ENCODE results near the gene EFS.
"Not testable (repeated sequence)": the region's sequence is repeated elsewhere in the genome, so short reads cannot be mapped to it uniquely, and the experiment has no call there.

The EFS gene, protein sequence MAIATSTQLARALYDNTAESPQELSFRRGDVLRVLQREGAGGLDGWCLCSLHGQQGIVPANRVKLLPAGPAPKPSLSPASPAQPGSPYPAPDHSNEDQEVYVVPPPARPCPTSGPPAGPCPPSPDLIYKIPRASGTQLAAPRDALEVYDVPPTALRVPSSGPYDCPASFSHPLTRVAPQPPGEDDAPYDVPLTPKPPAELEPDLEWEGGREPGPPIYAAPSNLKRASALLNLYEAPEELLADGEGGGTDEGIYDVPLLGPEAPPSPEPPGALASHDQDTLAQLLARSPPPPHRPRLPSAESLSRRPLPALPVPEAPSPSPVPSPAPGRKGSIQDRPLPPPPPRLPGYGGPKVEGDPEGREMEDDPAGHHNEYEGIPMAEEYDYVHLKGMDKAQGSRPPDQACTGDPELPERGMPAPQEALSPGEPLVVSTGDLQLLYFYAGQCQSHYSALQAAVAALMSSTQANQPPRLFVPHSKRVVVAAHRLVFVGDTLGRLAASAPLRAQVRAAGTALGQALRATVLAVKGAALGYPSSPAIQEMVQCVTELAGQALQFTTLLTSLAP

DNA sequence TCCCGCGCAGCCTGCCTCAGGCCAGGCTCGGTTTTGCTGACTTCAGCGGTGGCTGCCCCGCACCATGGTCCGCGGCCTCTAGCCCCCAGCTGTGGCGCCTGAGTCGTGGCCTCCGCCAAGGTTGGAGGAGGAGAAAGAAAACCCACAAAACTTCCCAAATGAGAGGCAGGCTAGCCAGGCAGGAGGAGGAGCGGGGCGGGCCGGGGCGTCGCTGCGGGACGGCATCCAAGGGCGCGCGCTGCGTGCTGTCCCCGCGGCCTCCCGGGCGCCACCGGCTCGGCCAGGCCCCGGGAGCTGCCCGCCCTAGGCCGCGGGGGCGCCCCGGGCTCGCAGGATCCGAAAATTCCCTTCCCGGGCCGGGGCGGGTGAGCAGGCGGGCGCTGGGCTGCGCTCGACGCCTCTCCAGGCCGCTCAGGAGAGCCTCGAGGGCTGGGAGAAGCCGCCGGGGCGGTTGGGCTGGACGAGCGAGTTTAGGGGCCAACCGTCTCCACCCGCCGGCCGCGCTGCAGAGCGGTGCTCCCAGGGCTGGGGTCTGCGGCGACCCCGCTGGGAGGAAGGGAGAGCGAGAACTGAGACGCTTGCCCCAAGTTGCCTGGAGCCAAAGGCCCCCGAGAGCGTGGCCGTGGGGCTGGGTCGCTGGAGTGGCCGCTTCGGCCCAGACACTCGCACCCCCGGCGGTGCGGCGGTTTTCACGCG is at the start of gene EFS:
TSS of gene EFS (minus strand) at position 137 of the 696 bp plus-strand sequence. CDS start 147 bp downstream, outside the sequence.
- no peak for DNase-seq (ENCODE audit: low read depth)

DNA sequence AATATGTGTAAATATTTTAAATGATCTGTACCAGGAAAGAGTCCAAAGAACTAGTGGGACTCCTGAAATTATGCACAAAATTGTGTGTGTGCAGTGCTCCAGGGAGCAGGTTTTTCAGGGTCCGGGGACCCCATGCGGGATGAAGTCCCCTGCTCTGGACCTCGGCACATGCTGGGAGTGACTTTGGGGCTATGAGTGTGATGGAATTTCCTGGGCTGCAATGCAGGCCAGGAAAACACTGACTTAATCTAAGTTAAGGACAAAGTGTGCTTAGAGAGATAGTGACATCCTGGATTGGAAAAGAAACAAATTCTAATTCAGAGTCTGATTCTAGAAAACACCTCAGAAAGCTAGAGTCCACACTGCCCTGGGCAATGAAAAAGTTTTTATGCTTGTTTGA is 49.3 kb upstream of the EFS start:
- DNase-seq (ENCODE audit: low read depth): no peak

DNA sequence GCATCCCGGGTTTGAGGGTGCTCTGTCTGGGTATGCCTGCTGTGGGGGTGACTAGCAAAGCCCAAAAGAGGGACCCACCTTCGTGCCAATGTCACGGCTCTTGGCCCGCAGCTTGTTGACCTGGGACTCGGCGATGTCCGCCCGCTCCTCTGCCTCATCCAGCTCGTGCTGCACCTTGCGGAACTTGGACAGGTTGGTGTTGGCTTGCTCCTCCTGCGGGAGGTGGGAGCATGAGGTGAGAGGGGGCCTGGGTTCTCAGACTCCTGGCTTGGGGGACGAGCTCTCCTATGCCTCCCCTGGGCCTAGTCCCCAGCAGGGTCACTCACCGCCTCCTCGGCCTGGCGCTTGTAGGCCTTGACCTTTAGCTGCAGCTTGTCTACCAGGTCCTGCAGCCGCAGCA is 48.7 kb upstream of the EFS start:
- DNase-seq (ENCODE audit: low read depth): no peak

DNA sequence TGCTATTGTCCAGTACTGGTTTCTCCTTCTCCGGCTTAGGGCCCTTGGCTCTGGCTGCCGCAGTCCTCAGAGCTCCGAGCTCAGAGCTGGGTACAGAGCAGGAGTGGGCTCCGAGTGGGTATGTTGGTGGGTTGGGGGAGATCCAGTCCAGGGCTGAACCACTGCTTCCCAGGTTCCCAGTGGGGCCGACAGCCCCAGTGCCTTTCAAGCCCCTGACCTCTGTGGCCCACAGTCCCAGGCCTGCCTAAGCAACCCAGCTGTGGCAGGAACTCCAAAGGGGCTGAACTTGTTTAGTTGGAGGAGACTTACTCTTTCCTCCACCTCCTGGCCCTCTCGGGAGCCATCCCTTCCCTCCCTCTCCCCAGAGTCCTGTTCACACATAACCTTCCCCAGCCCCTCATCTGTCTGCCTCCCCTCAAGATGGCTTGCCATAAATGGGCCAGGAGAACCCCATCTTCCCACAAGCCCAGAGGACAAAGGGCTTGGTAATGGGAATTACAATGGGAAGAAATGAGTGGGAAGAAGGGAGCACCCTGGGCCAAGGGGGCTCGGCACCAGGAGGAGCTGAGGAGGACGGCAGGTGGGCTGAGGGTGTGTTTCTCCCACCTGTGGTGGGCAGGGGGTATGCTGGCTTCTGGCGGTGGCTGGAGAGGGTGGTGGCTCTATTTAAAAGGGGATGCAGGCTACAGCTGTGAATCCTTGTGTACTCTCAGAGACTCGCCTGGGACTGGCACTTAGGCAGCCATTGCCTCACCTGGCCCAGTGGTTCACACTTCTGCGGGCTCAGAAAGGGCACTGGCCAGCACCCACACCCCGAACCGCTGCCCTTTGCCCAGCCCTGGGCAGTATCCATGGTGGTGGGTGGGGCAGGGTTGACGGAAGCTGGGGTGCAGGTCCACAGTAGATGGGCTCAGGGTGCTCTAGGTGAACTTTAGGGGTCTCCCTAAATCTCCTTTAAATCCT is 46.9 kb upstream of the EFS start:
- no peak for DNase-seq (ENCODE audit: low read depth)

DNA sequence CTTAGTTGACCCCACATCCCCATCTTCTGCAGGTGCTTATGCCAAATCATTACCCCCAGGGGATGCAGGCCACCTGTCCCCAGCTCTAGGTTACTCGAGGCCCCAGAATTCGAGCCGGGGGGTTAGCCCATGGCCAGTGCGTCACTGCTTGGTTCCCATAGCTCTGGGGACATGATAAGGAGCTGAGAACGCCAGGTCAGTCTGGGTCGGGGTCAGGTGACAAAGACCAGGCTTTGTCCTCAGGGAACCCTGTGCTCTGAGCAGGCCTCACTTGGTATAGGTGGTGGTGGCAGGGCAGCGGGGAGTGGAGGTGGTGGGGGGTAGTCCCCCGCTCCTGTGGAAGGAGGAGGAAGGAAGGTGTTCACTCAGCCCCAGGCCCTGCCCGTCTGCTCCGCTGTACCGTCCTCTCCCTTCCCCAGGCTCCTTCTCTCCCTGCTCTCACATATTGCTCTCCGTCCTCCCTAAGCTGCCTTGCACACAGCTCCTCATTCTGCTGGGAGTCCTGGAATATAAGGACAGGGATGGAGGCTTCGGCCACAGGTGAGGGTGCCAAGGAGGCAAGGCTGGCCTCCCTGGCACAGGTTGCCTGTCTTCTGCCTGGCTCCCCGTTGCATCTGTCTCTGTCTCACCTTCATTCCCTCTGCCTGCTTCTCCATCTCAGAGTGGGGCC is 45.1 kb upstream of the EFS start:
- no peak for DNase-seq (ENCODE audit: low read depth)

DNA sequence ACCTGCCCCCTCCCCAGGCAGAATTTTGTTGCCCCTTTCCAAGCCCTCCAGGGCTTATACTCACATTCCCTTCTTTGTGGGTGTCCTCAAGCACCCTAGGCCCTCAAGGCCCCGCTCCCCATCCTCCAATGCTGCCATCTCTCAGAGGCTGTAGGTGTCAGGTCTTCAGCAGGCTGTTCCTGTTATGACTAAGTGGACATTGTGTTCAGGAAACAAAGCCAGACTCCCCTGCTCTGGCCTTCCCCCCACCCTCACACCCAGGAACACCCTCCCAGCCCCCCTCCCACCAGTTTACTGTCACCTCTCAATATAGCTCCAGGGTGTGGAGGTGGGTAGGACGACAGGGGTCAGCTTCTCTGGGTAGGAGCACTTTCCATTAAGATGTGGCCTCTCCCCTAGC is 44.5 kb upstream of the EFS start:
- no peak for DNase-seq (ENCODE audit: low read depth)

DNA sequence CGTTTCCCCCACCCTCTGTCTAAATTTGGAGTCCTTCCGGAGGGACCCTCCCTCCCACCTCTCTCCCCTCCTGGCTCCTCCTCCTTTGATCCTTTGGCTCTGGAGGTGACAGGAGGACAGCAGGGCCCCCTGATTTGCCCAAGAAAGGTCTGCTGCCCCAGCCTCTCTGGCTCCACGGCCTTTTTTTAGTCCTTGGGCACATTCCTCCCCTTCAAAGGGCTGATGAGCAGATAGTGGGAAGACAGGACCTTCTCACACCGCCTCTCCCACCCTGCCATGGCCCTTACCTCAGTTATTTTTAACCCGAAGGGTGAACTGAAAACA is 43.3 kb upstream of the EFS start:
- DNase-seq (ENCODE audit: low read depth): no peak

DNA sequence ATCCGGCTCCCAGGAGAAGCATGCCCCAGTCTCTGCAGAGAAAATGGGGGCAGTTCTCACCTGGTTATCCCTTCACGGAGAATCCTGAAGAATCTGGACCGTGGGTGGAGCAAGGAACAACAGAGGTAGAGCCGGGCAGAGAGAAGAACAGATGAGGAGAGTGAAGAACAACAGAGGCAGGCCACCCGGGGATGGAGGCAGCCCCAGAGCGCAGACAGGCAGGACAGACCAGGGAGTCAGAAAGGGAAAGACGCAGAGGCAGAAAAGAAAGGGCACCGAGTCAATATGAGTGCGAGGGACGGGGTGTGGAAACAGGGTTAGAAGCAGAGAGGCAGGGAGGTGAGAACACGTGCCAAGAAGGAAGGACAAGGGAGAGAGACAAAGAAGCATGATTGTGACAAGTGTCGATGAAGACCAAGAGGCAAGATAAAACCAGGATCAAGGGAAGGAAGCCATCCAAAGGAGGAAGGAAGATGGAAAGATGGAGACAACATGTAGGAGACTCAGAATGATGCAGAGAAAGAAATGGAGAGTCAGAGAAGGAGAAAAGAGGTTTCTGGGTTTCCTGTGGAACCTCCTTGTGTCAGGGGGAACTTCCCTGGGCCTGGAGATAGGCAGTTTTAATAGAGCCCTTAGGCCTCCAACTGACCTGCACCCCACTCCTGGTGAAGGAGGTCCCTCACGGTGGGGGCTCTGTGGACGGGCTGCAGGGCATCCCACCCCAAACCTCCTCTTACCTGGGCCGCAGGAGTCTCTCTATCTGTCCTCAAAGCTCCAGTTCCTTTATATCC is 42.7 kb upstream of the EFS start, which contains the start of gene MYH6:
TSS of gene MYH6 (minus strand) at position 758 of the 791 bp plus-strand sequence. CDS start 1,050 bp downstream, outside the sequence.
- DNase-seq (ENCODE audit: low read depth): no peak

DNA sequence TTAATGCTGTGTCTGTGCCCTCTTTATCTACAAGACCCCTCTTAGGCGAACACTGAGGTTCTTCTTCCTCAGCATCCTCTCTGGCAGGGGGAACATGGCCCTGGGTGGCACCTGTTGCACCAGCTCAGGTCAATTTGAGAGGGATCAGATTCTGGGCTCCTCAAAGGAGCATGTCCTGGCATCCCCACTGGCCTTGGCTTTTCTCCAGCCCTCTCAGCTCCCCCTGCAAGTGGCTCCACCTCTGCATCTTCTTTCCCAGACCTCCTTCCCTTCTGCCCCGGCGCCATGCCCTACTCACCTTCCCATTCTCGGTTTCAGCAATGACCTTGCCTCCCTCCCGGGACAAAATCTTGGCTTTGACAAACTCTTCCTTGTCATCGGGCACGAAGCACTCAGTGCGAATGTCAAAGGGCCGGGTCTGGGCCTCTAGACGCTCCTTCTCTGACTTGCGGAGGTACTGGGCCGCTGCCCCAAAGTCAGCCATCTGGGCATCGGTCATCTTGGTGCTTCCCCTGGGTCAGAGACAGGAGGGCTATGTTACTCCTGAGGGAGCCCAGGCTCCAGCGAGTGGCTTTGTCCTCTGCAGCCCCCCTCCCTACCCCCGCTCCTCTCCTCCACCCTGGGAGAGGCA is 41.9 kb upstream of the EFS start:
- DNase-seq (ENCODE audit: low read depth): no peak

DNA sequence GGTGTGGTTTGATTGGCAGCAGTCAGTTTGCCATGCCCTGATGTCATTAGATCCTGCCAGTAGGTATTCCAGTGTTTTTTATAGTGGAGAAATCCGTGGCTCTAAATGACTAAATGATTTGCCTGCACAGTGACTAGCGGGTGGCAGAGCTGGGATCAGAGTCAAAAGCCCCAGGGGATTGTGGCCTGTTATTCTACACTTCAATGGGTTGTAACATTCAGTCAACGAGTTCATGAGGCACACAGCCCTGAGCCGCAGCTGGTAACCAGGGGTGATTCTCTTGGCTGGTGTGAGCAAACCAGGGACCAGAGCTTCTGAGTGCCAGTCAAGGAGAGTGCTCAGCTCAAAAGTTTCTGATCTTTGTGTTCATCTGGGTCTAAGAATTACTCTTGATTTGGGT is 41.3 kb upstream of the EFS start:
- DNase-seq (ENCODE audit: low read depth): no peak

DNA sequence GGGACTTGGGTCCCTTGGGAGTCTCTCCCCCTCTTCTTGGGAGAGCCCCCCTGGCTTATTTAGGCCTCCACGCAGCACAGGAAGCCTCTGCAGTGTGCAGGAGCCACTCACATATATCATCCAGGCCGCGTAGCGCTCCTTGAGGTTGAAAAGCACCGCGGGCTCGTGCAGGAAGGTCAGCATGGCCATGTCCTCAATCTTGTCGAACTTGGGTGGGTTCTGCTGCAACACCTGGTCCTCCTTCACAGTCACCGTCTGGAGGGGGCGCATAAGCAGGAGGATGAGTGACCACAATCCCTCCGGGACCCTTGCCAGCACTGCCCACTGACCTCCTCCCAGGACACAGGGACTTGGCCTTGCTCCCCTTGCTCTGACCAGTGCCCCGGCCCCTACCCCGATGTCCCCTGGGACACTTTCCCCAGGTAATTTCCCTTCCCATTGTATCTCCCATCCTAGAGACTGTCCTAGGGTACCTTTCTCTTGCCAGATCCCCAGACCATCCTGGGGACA is 40.6 kb upstream of the EFS start:
- no peak for DNase-seq (ENCODE audit: low read depth)

DNA sequence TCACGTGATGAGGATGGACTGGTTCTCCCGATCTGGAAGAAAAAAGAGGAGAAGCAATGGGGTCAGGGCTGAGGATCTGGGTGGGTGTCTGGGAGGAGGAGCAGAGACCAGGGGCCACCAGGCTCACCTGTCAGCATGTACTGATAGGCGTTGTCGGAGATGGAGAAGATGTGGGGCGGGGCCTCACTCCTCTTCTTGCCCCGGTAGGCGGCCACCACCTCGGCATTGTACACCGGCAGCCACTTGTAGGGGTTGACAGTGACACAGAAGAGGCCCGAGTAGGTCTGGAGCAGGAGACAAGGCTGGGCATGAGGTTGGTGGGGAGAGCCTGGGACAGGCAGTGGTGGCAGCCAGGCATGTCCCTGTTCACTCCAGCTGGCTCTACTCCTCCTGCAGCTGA is 40.1 kb upstream of the EFS start:
- DNase-seq (ENCODE audit: low read depth): no peak

DNA sequence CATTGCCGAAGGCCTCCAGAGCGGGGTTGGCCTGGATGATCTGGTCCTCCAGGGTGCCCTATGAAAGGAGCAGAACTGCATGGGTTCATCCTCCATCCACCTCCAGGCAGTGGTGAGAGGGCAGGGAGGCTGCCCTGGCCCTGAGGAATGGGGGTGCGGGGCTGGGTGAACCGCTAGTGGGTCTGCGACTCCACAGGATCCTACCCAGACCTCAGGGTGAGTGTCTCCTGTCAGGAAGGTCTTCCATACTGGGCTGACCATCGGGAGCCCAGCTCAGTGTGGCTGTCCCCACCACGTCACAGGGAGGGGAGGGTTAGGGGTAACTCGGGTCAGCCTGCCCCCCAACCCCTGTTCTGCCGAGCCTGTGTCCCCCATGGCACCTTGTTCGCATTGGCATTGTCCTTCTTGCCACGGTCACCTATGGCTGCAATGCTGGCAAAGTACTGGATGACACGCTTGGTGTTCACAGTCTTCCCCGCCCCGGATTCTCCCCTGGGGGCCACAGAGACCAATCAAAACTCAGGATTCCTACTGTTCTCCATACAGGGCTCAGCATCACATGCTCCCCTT is 39.4 kb upstream of the EFS start:
- no peak for DNase-seq (ENCODE audit: low read depth)

DNA sequence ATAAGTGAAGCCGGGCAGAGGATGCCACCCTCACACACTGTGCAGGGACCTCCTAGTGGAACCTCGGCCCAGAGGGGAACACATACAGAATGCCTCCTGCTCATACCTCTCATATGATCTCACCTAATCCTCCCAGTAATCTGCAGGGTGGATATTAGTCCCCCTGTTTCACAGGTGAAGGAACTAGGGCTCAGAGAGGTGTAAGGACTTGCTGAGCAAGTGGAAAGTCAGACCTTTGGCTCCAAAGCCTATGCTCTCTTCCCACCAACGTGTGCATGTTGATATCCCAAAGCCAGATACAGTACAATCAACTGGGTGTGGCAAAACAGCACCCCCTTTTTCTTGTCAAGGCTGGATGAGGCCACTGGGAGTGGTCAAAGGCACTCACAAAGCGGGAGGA is 38.9 kb upstream of the EFS start:
- no peak for DNase-seq (ENCODE audit: low read depth)

DNA sequence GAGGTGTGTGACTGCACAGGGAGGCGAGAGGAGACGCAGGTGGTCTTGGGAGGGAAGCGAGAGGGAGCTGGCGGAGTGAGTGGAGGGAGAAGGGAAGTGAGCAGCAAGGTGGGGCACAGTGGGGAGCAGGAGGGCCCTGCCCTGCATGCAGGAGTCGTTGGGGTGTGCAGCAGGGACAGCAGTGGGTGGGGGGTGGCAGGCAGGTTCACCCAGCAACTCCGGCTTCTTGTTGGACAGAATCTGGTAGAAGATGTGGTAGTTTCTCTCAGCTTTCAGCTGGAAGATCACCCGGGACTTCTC is 38.1 kb upstream of the EFS start:
- DNase-seq (ENCODE audit: low read depth): no peak

DNA sequence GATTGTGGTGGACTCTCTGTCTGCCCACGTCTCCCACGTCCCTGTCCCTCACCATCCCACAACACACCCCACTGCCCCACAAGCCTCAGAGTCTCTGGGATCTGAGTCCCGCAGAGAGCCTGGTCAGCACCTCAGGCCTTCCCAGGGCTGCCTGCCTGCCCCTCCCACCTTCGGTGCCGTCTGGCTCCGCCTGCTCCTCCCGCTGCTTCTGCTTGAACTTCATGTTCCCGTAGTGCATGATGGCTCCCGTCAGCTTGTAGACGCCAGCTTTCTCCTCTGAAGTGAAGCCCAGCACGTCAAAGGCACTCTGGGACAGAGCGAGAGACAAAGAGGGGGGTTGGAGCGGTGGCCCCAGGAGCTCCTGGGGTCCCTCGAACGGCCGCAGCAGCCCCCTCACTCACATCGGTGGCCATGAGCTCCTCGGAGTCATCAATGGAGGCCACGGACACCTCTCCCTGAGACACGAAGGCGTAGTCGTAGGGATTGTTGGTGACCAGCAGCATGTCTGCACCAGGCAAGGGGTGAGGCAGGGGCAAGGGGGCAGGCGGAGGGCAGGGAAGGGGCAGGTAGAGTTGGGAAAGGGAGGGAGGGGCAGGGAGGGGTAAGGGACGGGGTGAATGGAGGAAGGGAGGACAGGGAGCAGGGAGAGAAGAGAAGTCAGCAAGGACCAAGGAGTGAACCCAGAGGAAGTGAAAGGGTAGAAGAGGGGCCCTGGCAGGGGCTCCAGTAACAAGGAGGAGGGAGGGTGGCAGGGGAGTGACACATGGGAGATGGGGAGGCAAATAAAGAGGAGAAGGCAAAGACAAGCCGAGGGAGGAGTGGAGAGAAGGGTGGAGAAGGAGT is 37.5 kb upstream of the EFS start:
- no peak for DNase-seq (ENCODE audit: low read depth)

DNA sequence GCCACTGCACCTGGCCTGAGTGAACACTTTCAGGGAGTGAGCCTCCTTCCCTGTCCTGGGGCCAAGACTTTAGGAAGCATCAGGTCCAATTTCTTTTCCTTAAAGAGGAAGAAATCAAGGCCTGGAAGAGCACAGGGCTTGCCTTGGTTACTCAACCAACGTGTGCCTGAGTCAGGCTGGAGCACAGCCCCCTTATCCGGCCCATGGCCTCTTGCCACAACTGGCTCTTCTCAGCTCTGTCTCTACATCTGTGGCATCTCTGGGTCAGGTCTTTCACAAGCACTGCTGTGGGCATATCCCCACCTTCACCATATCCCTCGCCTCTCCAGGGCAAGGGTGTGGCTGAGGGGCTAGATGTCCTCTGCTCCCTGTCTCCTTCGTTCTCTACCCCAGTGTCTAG is 36.3 kb upstream of the EFS start:
- no peak for DNase-seq (ENCODE audit: low read depth)

DNA sequence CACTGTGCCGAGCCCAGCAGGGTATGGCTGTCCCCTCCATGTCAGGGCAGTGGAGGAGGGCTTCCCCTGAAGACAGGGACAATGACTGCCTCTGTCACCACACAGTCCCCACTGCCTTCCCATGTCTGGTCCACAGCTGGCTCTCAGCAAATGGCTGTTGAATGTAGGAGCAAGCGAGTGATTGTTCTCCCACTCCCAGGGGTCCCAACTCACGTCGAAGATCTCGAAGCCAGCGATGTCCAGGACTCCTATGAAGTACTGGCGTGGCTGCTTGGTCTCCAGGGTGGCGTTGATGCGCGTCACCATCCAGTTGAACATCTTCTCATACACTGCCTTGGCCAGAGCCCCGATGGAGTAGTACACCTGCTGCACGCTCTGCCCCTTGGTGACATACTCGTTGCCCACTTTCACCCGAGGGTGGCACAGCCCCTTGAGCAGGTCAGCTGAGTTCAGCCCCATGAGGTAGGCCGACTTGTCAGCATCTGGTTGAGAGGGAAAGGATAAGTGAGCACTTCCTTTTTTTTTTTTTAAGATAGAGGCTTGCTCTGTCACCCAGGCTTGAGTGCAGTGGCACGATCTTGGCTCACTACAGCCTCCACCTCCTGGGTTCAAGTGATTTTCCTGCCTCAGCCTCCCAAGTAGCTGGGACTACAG is 35.7 kb upstream of the EFS start:
- DNase-seq (ENCODE audit: low read depth): not testable (repeated sequence)
